PC-9 (cell line): ENCODE measurements around the gene ESR2. TPM values are rescaled to one million over a fixed set of nuclear protein-coding genes. Genes with fewer than 3 reads are reported as not detected.
A peak's percentile ranks its signal among the peaks of the same experiment; 100 is the strongest.

ENCODE experiments used
- BruUV-seq: library from RNA; stranded (reverse); fragments of 400-500 nt; replicated peaks from 2 replicates; lab custom pipeline; 2021; lab: Mats Ljungman, UMichigan
- CTCF ChIA-PET: fragments of 300-600 bp; sonication (Branson Sonifier 250); formaldehyde crosslinking; loops from one replicate; lab custom pipeline; 2022; ENCODE audit warnings: antibody characterized with exemption; lab: Charles Lee
- POLR2A ChIA-PET: fragments of 300-600 bp; sonication (Branson Sonifier 250); formaldehyde crosslinking; loops from one replicate; lab custom pipeline; 2022; ENCODE audit warnings: antibody characterized with exemption; ENCODE audit not compliant: unreplicated experiment; lab: Charles Lee
- DNase-seq, 2 experiments: peaks; one replicate each; pipeline versions ENCODE4 v3.0.0 to v3.0.0-alpha.2; 2015 to 2022; ENCODE audit warnings: mixed read lengths in 1 of 2
- H2AFZ ChIP-seq: fragments of 200-600 bp; sonication (generic); 2 replicates; pipeline ENCODE4 v1.8.1; 2017; ENCODE audit warnings: antibody characterized with exemption
- H3F3A ChIP-seq: fragments of 200-600 bp; sonication (generic); 2 replicates; pipeline ENCODE4 v1.8.1; 2017; ENCODE audit warnings: antibody characterized with exemption, mild to moderate bottlenecking, low read depth; ENCODE audit not compliant: insufficient read depth
- H3K27ac ChIP-seq: fragments of 200-600 bp; sonication (generic); 2 replicates; pipeline ENCODE4 v1.6.1; 2016; ENCODE audit warnings: mixed run types
- H3K27me3 ChIP-seq: fragments of 200-600 bp; sonication (generic); 2 replicates; pipeline ENCODE4 v1.6.1; 2016; ENCODE audit warnings: low read depth, mixed run types; ENCODE audit not compliant: insufficient read depth
- H3K36me3 ChIP-seq: fragments of 200-600 bp; sonication (generic); 2 replicates; pipeline ENCODE4 v1.6.1; 2016; ENCODE audit warnings: low read depth, mixed run types
- H3K4me1 ChIP-seq: fragments of 200-600 bp; sonication (generic); replicated peaks from 2 replicates; pipeline ENCODE4 v1.6.1; 2016; ENCODE audit warnings: mixed run types; ENCODE audit not compliant: insufficient read depth
- H3K4me2 ChIP-seq: fragments of 200-600 bp; sonication (generic); 2 replicates; pipeline ENCODE4 v1.6.1; 2017; ENCODE audit warnings: mixed run types
- H3K4me3 ChIP-seq: fragments of 200-600 bp; sonication (generic); 2 replicates; pipeline ENCODE4 v1.6.1; 2016; ENCODE audit warnings: mixed run types
- H3K79me2 ChIP-seq: fragments of 200-600 bp; sonication (generic); 2 replicates; pipeline ENCODE4 v1.6.1; 2017; ENCODE audit warnings: low read depth, mixed run types
- H3K9me2 ChIP-seq: fragments of 200-600 bp; sonication (generic); 2 replicates; pipeline ENCODE4 v1.8.1; 2017; ENCODE audit warnings: mild to moderate bottlenecking; ENCODE audit not compliant: insufficient read depth
- H3K9me3 ChIP-seq: fragments of 200-600 bp; sonication (generic); 2 replicates; pipeline ENCODE4 v1.8.1; 2016; ENCODE audit warnings: low read depth; ENCODE audit not compliant: insufficient read depth
- H4K20me1 ChIP-seq: fragments of 200-600 bp; sonication (generic); 2 replicates; pipeline ENCODE4 v1.8.1; 2017; ENCODE audit not compliant: insufficient read depth
- EZH2 ChIP-seq: fragments of 200-600 bp; sonication (generic); IDR thresholded peaks from 2 replicates; pipeline ENCODE4 v1.8.0; 2017; ENCODE audit warnings: antibody characterized with exemption, low read depth
- intact Hi-C: fragments of 100-400 bp; cut with micrococcal nuclease; formaldehyde crosslinking; loops from one replicate; pipeline ENCODE4 v1.10.0; 2022; ENCODE audit not compliant: unreplicated experiment
- total RNA-seq: library from RNA; stranded (reverse); gene quantifications from 2 replicates; pipeline ENCODE4 v1.2.3, GENCODE V29; 2021
- TF ChIP-seq, protein P1 (sequence below): fragments of 200-600 bp; sonication (generic); conservative IDR thresholded peaks from 2 replicates; pipeline ENCODE4 v1.6.1; 2017; ENCODE audit warnings: mixed run types, antibody characterized with exemption, mild to moderate bottlenecking, moderate library complexity

Gene ESR2
- total RNA-seq, 1 experiment from 2014 or later, result 0.20 TPM

DNA sequence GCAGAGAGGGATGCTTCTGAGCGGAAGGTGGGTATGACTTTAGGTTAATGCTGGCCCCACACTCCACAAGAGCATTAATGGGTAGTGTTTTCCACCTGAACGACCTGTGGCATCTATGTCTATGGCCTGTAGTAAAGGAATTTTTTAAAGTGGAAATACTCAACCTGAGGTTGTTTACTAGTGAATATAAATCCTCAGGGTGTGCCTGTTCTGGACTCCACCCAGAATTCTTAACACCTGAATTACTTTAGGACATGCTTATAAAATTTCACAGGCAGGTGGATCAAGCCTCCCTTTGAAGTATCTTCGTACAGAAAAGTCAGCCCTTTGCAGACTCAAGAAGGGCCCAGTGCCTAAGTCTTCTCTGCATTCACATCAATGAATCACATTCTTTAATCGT is 196.1 kb downstream of the ESR2 start:
- DNase-seq, result no peak

DNA sequence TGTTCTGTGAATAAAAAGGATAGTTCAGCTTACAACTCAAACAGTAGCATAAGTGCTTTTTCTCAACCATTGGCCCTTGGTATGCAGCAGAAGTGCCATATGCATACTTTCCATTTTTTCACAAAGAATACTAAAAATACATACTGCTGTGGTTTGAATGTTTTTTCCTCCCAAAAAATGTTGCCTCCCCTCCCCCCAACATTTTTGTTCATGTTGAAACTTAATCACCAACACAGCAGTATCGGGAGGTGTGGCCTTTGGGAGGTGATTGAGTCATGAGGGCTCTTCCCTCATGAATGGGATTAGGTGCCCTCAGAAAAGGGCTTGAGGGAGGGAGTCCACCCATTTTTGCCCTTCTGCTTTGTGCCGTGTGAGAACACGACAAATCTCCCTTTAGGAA is 198.6 kb downstream of the ESR2 start:
- Histone ChIP-seq H2AFZ (no peak overlapping the region), H3K4me2 (no peak overlapping the region), H3K9me2 (no peaks in the 10 kb centered on the region), H3K27ac (no peak overlapping the region), H3K4me1 (peaks cover 22% of the 10 kb centered on the region), H4K20me1 (no peaks in the 10 kb centered on the region), H3K9me3 (no peaks in the 10 kb centered on the region), H3K27me3 (no peaks in the 10 kb centered on the region), H3K36me3 (no peaks in the 10 kb centered on the region), H3K4me3 (no peak overlapping the region), H3K79me2 (no peaks in the 10 kb centered on the region), H3F3A (0 out of 2 replicates have a peak, but pooled peaks cover 5% of the 10 kb centered on the region)
- ChIA-PET POLR2A (no interaction called here), CTCF (no interaction called here)
- intact Hi-C loops, result no loop called here
- TF ChIP-seq, protein P1, sequence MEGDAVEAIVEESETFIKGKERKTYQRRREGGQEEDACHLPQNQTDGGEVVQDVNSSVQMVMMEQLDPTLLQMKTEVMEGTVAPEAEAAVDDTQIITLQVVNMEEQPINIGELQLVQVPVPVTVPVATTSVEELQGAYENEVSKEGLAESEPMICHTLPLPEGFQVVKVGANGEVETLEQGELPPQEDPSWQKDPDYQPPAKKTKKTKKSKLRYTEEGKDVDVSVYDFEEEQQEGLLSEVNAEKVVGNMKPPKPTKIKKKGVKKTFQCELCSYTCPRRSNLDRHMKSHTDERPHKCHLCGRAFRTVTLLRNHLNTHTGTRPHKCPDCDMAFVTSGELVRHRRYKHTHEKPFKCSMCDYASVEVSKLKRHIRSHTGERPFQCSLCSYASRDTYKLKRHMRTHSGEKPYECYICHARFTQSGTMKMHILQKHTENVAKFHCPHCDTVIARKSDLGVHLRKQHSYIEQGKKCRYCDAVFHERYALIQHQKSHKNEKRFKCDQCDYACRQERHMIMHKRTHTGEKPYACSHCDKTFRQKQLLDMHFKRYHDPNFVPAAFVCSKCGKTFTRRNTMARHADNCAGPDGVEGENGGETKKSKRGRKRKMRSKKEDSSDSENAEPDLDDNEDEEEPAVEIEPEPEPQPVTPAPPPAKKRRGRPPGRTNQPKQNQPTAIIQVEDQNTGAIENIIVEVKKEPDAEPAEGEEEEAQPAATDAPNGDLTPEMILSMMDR, result no peak
- no peak for TF ChIP-seq EZH2
- BruUV-seq, result no TSS peak
- DNase-seq, result peak in 1 of 2 experiments; percentile 8

More for the DNA sequence above, 196.1 kb downstream of the ESR2 start:
- 0 out of 2 replicates have a peak, but pooled peaks cover 4% of the 10 kb centered on the region for H3F3A ChIP-seq
- no peak overlapping the region for H3K4me3 ChIP-seq
- no peak overlapping the region for H2AFZ ChIP-seq
- H3K79me2 ChIP-seq, result no peaks in the 10 kb centered on the region
- no peak overlapping the region for H3K27ac ChIP-seq
- H3K4me1 ChIP-seq, result peaks cover 11% of the 10 kb centered on the region
- intact Hi-C loops, result no loop called here
- POLR2A ChIA-PET, result no interaction called here
- CTCF ChIA-PET, result no interaction called here
- H3K9me3 ChIP-seq, result no peaks in the 10 kb centered on the region
- H3K36me3 ChIP-seq, result no peaks in the 10 kb centered on the region
- no peaks in the 10 kb centered on the region for H3K9me2 ChIP-seq
- no peaks in the 10 kb centered on the region for H3K27me3 ChIP-seq
- H3K4me2 ChIP-seq, result no peak overlapping the region
- TF ChIP-seq EZH2, result no peak
- TF ChIP-seq, protein P1, result no peak
- no peaks in the 10 kb centered on the region for H4K20me1 ChIP-seq
- no TSS peak for BruUV-seq

DNA sequence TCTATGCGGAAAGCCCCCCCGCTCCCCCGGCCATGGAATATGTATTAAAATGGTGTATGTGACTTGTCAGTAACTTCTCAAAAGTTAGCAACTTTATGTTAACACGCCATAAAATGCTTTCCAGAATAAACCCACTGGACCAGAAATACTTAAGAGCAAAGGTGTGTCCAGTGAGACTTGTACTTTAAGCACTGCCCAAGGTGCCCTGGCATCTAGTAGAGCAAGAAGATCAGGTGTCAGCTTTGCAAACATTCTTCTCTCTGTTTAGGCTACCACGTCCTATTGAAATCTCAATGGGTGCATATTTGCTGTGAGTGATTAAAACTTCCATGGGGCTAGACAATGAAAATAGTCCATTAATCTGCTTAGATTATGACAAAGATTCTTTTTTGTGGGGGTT is 201.2 kb downstream of the ESR2 start:
- Histone ChIP-seq H3F3A (0 out of 2 replicates have a peak, but pooled peaks cover 5% of the 10 kb centered on the region), H3K4me1 (peaks cover 22% of the 10 kb centered on the region), H3K9me3 (no peaks in the 10 kb centered on the region), H3K27me3 (no peaks in the 10 kb centered on the region), H2AFZ (no peak overlapping the region), H4K20me1 (no peaks in the 10 kb centered on the region), H3K36me3 (no peaks in the 10 kb centered on the region), H3K4me3 (no peak overlapping the region), H3K79me2 (no peaks in the 10 kb centered on the region), H3K4me2 (peak overlapping the region; percentile 37; the same call in 1 of the 2 replicates), H3K9me2 (no peaks in the 10 kb centered on the region), H3K27ac (no peak overlapping the region)
- TF ChIP-seq, protein P1, result no peak
- no peak for TF ChIP-seq EZH2
- ChIA-PET POLR2A (no interaction called here), CTCF (interaction anchor here (0.8 kb wide), 1 partner anchor 10 kb away, joined by 3 read pairs; no protein-coding TSS in a partner anchor)
- intact Hi-C loops, result no loop called here
- no TSS peak for BruUV-seq
- DNase-seq, result peak; percentile 45 to 87
